Stimulated activated memory B cell treated with anti-CD40 and anti-IgM and Interleukin-4, amounts not matched to agents 10 μg/mL and 1 μg/mL and 100 μg/mL, for 72 hours (primary cell): ENCODE measurements around the gene POU2F3.
"Not testable (repeated sequence)": the region's sequence is repeated elsewhere in the genome, so short reads cannot be mapped to it uniquely, and the experiment has no call there.

ENCODE experiments used
- ATAC-seq: fragments of 150-1000 bp; cut with Tn5 transposase; 2 replicates; pipeline ENCODE4 v1.10.0; 2021
- H3K27ac Mint-ChIP-seq: one replicate; pipeline ENCODE4 v1.8.0; 2022; ENCODE audit warnings: mild to moderate bottlenecking, mixed read lengths
- H3K27me3 Mint-ChIP-seq: one replicate; pipeline ENCODE4 v1.8.0; 2022; ENCODE audit warnings: mixed read lengths
- H3K36me3 Mint-ChIP-seq: one replicate; pipeline ENCODE4 v1.8.0; 2022; ENCODE audit warnings: mixed read lengths
- H3K4me1 Mint-ChIP-seq: one replicate; pipeline ENCODE4 v1.8.0; 2022; ENCODE audit warnings: mixed read lengths
- H3K4me3 Mint-ChIP-seq: one replicate; pipeline ENCODE4 v1.8.0; 2022; ENCODE audit warnings: mild to moderate bottlenecking, moderate library complexity, mixed read lengths
- H3K9me3 Mint-ChIP-seq: one replicate; pipeline ENCODE4 v1.8.0; 2022; ENCODE audit warnings: mixed read lengths

The POU2F3 gene

GRCh38 chr11:120270386-120270785 is 30.4 kb downstream of the POU2F3 start:
- Mint-ChIP-seq H3K4me1 (peaks cover 8% of the 10 kb centered on the region), H3K27me3 (peaks cover 62% of the 10 kb centered on the region), H3K36me3 (no peaks in the 10 kb centered on the region), H3K9me3 (no peaks in the 10 kb centered on the region), H3K4me3 (no peak overlapping the region), H3K27ac (no peak overlapping the region)
- ATAC-seq: no peak

GRCh38 chr11:120271672-120272071 is 31.7 kb downstream of the POU2F3 start:
- Mint-ChIP-seq H3K27ac (no peak overlapping the region), H3K4me3 (no peak overlapping the region), H3K4me1 (peaks cover 8% of the 10 kb centered on the region), H3K9me3 (no peaks in the 10 kb centered on the region), H3K36me3 (no peaks in the 10 kb centered on the region), H3K27me3 (peaks cover 49% of the 10 kb centered on the region)
- no peak for ATAC-seq

- no peak overlapping the region for H3K4me3 Mint-ChIP-seq
- H3K27ac Mint-ChIP-seq: no peak overlapping the region
- H3K4me1 Mint-ChIP-seq: peaks cover 3% of the 10 kb centered on the region
- ATAC-seq: no peak
- peaks cover 43% of the 10 kb centered on the region for H3K27me3 Mint-ChIP-seq
- H3K36me3 Mint-ChIP-seq: no peaks in the 10 kb centered on the region
- H3K9me3 Mint-ChIP-seq: no peaks in the 10 kb centered on the region
These were observed 32.4 kb downstream of the POU2F3 start for GRCh38 chr11:120272303-120272702.

GRCh38 chr11:120273432-120273831 is 33.5 kb downstream of the POU2F3 start:
- Mint-ChIP-seq H3K27ac (no peak overlapping the region), H3K4me1 (no peaks in the 10 kb centered on the region), H3K9me3 (no peaks in the 10 kb centered on the region), H3K4me3 (no peak overlapping the region), H3K36me3 (no peaks in the 10 kb centered on the region), H3K27me3 (peaks cover 38% of the 10 kb centered on the region)
- no peak for ATAC-seq

GRCh38 chr11:120273956-120274355 is 34.0 kb downstream of the POU2F3 start:
- not testable (repeated sequence) for H3K27ac Mint-ChIP-seq, H3K9me3 Mint-ChIP-seq, ATAC-seq, H3K4me3 Mint-ChIP-seq, H3K4me1 Mint-ChIP-seq, H3K36me3 Mint-ChIP-seq
- peaks cover 38% of the 10 kb centered on the region for H3K27me3 Mint-ChIP-seq

GRCh38 chr11:120279502-120279901 is 39.6 kb downstream of the POU2F3 start:
- ATAC-seq: no peak
- Mint-ChIP-seq H3K36me3 (no peaks in the 10 kb centered on the region), H3K27ac (no peak overlapping the region), H3K4me3 (no peak overlapping the region), H3K9me3 (no peaks in the 10 kb centered on the region), H3K27me3 (peaks cover 17% of the 10 kb centered on the region), H3K4me1 (no peaks in the 10 kb centered on the region)

GRCh38 chr11:120280600-120281051 is 40.7 kb downstream of the POU2F3 start:
- Mint-ChIP-seq H3K27me3 (peaks cover 9% of the 10 kb centered on the region), H3K27ac (no peak overlapping the region), H3K4me1 (no peaks in the 10 kb centered on the region), H3K36me3 (no peaks in the 10 kb centered on the region), H3K9me3 (no peaks in the 10 kb centered on the region), H3K4me3 (no peak overlapping the region)
- ATAC-seq: no peak

GRCh38 chr11:120281143-120281795 is 41.3 kb downstream of the POU2F3 start:
- H3K9me3 Mint-ChIP-seq: no peaks in the 10 kb centered on the region
- peaks cover 13% of the 10 kb centered on the region for H3K27me3 Mint-ChIP-seq
- no peaks in the 10 kb centered on the region for H3K4me1 Mint-ChIP-seq
- no peak overlapping the region for H3K4me3 Mint-ChIP-seq
- no peak overlapping the region for H3K27ac Mint-ChIP-seq
- H3K36me3 Mint-ChIP-seq: no peaks in the 10 kb centered on the region
- ATAC-seq: no peak

- peaks cover 27% of the 10 kb centered on the region for H3K27me3 Mint-ChIP-seq
- ATAC-seq: no peak
- no peak overlapping the region for H3K27ac Mint-ChIP-seq
- H3K9me3 Mint-ChIP-seq: no peaks in the 10 kb centered on the region
- no peaks in the 10 kb centered on the region for H3K4me1 Mint-ChIP-seq
- no peak overlapping the region for H3K4me3 Mint-ChIP-seq
- no peaks in the 10 kb centered on the region for H3K36me3 Mint-ChIP-seq
These were observed 43.2 kb downstream of the POU2F3 start for GRCh38 chr11:120283124-120283523.

GRCh38 chr11:120284272-120284671 is 44.3 kb downstream of the POU2F3 start:
- Mint-ChIP-seq H3K4me1 (no peaks in the 10 kb centered on the region), H3K27me3 (peaks cover 30% of the 10 kb centered on the region), H3K36me3 (no peaks in the 10 kb centered on the region), H3K4me3 (no peak overlapping the region), H3K9me3 (no peaks in the 10 kb centered on the region), H3K27ac (no peak overlapping the region)
- ATAC-seq: no peak

GRCh38 chr11:120285256-120285655 is 45.3 kb downstream of the POU2F3 start:
- no peak for ATAC-seq
- Mint-ChIP-seq H3K4me3 (no peak overlapping the region), H3K4me1 (no peaks in the 10 kb centered on the region), H3K9me3 (no peaks in the 10 kb centered on the region), H3K36me3 (no peaks in the 10 kb centered on the region), H3K27ac (no peak overlapping the region), H3K27me3 (peaks cover 39% of the 10 kb centered on the region)

- H3K36me3 Mint-ChIP-seq: no peaks in the 10 kb centered on the region
- no peak for ATAC-seq
- peaks cover 52% of the 10 kb centered on the region for H3K27me3 Mint-ChIP-seq
- H3K4me1 Mint-ChIP-seq: no peaks in the 10 kb centered on the region
- no peak overlapping the region for H3K4me3 Mint-ChIP-seq
- H3K27ac Mint-ChIP-seq: no peak overlapping the region
- H3K9me3 Mint-ChIP-seq: no peaks in the 10 kb centered on the region
These were observed 48.1 kb downstream of the POU2F3 start for GRCh38 chr11:120288021-120288420.

- Mint-ChIP-seq H3K27ac (no peak overlapping the region), H3K4me3 (no peak overlapping the region), H3K9me3 (no peaks in the 10 kb centered on the region), H3K27me3 (peaks cover 60% of the 10 kb centered on the region), H3K36me3 (no peaks in the 10 kb centered on the region), H3K4me1 (no peaks in the 10 kb centered on the region)
- no peak for ATAC-seq
These were observed 49.5 kb downstream of the POU2F3 start for GRCh38 chr11:120289426-120289825.

GRCh38 chr11:120290956-120291355 is 51.0 kb downstream of the POU2F3 start:
- H3K4me1 Mint-ChIP-seq: no peaks in the 10 kb centered on the region
- H3K9me3 Mint-ChIP-seq: no peaks in the 10 kb centered on the region
- H3K27ac Mint-ChIP-seq: no peak overlapping the region

GRCh38 chr11:120293038-120293800 is 53.3 kb downstream of the POU2F3 start:
- Mint-ChIP-seq H3K27ac (no peak overlapping the region), H3K4me3 (no peak overlapping the region), H3K4me1 (no peaks in the 10 kb centered on the region), H3K36me3 (no peaks in the 10 kb centered on the region), H3K27me3 (peaks cover 63% of the 10 kb centered on the region), H3K9me3 (no peaks in the 10 kb centered on the region)
- no peak for ATAC-seq

More at GRCh38 chr11:120290956-120291355, 51.0 kb downstream of the POU2F3 start:
- no peak for ATAC-seq
- no peak overlapping the region for H3K4me3 Mint-ChIP-seq
- peaks cover 59% of the 10 kb centered on the region for H3K27me3 Mint-ChIP-seq
- no peaks in the 10 kb centered on the region for H3K36me3 Mint-ChIP-seq

- Mint-ChIP-seq H3K27ac (no peak overlapping the region), H3K4me1 (no peaks in the 10 kb centered on the region), H3K36me3 (no peaks in the 10 kb centered on the region), H3K9me3 (no peaks in the 10 kb centered on the region), H3K27me3 (peaks cover 65% of the 10 kb centered on the region), H3K4me3 (no peak overlapping the region)
- no peak for ATAC-seq
These were observed 54.2 kb downstream of the POU2F3 start for GRCh38 chr11:120294096-120294495.
